Left ventricle myocardium inferior (tissue), 1 donor: ENCODE measurements around the gene RAD18. TPM values are rescaled to one million over a fixed set of nuclear protein-coding genes. Genes with fewer than 3 reads are reported as not detected.

Experiments used
- DNase-seq: peaks from one replicate; pipeline ENCODE4 v3.0.0-alpha.2; 2020
- H3K27ac ChIP-seq: fragments of 200-600 bp; replicated peaks from 2 replicates; pipeline ENCODE4 v1.8.0; 2021
- H3K27me3 ChIP-seq: fragments of 200-600 bp; 2 replicates; pipeline ENCODE4 v1.8.0; 2021; ENCODE audit warnings: low read depth
- H3K36me3 ChIP-seq: fragments of 200-600 bp; 2 replicates; pipeline ENCODE4 v1.8.0; 2021
- H3K4me1 ChIP-seq: fragments of 200-600 bp; 2 replicates; pipeline ENCODE4 v1.8.0; 2021
- H3K4me3 ChIP-seq: fragments of 200-600 bp; 2 replicates; pipeline ENCODE4 v1.8.0; 2021; ENCODE audit warnings: mild to moderate bottlenecking, moderate library complexity
- H3K9me3 ChIP-seq: fragments of 200-600 bp; replicated peaks from 2 replicates; pipeline ENCODE4 v1.8.0; 2021
- intact Hi-C: fragments of 100-400 bp; cut with micrococcal nuclease; formaldehyde crosslinking; loops from one replicate; pipeline ENCODE4 v1.11.0; 2022
- total RNA-seq: library from RNA; stranded (reverse); fragmentation: NEBNext Ultra II Directional; extraction: Animal tissue kit (Norgen Biotek cat#: 25700); gene quantifications from one replicate; pipeline ENCODE4 v1.2.1, GENCODE V29; 2021
- TF ChIP-seq, protein P1 (sequence below): fragments of 200-600 bp; IDR thresholded peaks from 2 replicates; pipeline ENCODE4 v1.8.0; 2021; ENCODE audit warnings: antibody characterized with exemption, mild to moderate bottlenecking, borderline replicate concordance
- donor health status: DM: no; HTN: yes; CAD: no; lungs with severe emphysema.

RAD18 gene
- total RNA-seq, 1 donor from 2014 or later, result 6.8 TPM

DNA sequence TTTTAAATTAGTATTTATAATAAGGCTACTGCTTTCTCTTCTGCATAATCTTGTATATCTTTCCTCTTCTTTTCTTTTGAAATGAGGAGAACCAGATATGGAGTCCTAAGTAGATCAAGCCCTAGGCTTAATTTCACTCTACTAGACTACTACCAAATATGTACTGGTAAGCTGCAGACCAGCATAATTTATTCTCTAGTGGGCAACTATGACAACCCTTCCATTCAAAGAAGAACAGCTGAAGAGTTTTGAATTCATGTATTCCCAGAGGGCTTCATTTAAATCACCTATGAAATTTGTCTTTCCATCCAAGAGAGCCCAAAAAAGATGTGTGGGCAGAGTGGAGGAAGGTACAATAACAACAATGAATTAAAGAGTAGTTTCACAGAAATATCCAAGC, 10.0 kb downstream of the RAD18 start:
- DNase-seq, result no peak
- Histone ChIP-seq H3K36me3 (no peaks in the 10 kb centered on the region), H3K27ac (no peak overlapping the region), H3K9me3 (no peaks in the 10 kb centered on the region), H3K27me3 (no peaks in the 10 kb centered on the region), H3K4me3 (no peak overlapping the region), H3K4me1 (peaks cover 12% of the 10 kb centered on the region)
- intact Hi-C loops, result no loop called here
- TF ChIP-seq, protein P1, sequence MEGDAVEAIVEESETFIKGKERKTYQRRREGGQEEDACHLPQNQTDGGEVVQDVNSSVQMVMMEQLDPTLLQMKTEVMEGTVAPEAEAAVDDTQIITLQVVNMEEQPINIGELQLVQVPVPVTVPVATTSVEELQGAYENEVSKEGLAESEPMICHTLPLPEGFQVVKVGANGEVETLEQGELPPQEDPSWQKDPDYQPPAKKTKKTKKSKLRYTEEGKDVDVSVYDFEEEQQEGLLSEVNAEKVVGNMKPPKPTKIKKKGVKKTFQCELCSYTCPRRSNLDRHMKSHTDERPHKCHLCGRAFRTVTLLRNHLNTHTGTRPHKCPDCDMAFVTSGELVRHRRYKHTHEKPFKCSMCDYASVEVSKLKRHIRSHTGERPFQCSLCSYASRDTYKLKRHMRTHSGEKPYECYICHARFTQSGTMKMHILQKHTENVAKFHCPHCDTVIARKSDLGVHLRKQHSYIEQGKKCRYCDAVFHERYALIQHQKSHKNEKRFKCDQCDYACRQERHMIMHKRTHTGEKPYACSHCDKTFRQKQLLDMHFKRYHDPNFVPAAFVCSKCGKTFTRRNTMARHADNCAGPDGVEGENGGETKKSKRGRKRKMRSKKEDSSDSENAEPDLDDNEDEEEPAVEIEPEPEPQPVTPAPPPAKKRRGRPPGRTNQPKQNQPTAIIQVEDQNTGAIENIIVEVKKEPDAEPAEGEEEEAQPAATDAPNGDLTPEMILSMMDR, result no peak

DNA sequence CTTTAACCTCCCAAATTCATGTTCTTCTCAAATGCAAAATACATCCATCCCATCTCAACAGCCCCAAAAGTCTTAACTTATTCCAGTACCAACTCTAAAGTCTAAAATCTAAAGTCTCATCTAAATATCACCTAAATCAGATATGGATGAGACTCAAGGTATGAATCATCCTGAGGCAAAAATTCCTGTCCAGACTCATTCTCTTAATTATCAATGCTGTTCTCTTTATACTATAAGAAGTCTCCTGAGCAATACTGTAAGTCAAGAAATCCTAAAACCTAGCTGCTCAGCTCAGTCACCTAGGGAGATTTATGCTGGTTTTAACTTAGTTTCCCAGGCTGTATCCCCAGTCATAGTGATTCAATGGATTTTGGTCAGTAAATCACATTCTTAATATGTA, 11.1 kb downstream of the RAD18 start:
- intact Hi-C loops, result no loop called here
- Histone ChIP-seq H3K4me3 (no peak overlapping the region), H3K4me1 (peaks cover 12% of the 10 kb centered on the region), H3K9me3 (no peaks in the 10 kb centered on the region), H3K27ac (no peak overlapping the region), H3K36me3 (no peaks in the 10 kb centered on the region), H3K27me3 (no peaks in the 10 kb centered on the region)
- DNase-seq, result no peak
- TF ChIP-seq, protein P1, result no peak

DNA sequence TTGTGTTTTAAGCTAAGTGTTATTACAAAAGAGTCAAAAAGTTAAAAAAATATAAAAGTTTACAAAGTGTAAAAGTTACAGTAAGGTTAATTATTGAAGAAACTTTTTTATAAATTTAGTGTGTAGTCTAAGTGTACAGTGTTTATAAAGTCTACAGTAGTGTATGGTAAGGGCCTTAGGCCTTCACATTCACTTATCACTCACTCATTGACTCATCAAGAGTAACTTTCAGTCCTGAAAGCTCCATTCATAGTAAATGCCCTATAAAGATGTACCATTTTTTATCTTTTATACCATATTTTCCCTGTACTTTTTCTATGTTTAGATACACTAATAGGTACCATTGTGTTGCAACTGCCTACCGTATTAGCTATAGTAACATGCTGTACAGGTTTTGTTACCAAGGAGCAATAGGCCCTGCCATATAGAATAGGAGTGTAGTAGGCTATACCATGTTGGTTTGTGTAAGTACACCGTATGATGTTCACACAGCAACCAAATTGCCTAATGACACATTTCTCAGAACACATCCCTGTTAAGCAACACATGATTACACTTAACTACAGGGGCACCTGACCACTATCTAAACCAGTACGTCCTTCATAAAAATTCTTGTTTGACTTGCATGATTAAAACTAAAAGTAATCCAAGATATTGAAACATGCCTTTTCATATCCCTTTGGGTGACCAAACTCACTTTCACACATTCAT, 17.2 kb downstream of the RAD18 start:
- no peaks in the 10 kb centered on the region for H3K27me3 ChIP-seq
- H3K4me3 ChIP-seq, result no peak overlapping the region
- TF ChIP-seq, protein P1, result no peak
- intact Hi-C loops, result no loop called here
- no peak overlapping the region for H3K27ac ChIP-seq
- DNase-seq, result no peak
- H3K4me1 ChIP-seq, result no peaks in the 10 kb centered on the region
- peaks cover 18% of the 10 kb centered on the region for H3K9me3 ChIP-seq
- peaks cover 27% of the 10 kb centered on the region for H3K36me3 ChIP-seq

DNA sequence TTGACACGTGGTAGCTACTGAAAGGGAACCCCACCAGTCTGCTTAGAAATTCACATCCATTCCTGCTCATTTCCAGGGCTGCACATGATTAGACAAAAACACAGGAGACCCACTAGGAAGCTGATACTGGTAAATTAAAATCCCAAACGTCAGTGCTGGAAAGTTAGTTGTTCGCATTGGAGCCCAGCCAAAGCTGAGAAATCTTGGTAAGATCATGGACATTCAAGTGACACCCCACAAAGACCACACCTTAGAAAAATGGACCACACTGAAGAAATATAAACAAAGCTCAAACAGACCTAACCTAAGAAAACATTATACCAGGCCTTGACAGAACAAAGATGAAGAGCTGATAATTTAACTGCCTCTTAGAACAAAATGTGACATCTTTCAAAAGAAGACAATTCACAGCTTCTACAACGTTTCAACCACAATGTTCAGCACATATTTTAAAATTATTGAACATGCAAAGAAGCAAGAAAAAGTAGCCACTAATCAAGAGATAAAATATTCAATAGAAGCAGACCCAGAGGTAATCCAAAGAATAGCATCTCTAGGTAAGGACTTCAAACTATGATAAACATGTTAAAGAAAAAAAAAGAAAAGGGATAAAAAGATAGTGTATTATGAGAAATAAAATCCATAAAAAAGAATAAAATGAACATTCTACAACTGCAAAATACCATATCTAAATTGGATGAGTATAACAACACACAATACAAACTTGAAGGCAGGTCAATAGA, 20.4 kb downstream of the RAD18 start:
- no peak for DNase-seq
- Histone ChIP-seq H3K4me3 (no peak overlapping the region), H3K36me3 (peaks cover 35% of the 10 kb centered on the region), H3K27me3 (no peaks in the 10 kb centered on the region), H3K27ac (no peak overlapping the region), H3K4me1 (peaks cover under 1% of the 10 kb centered on the region), H3K9me3 (peaks cover 18% of the 10 kb centered on the region)
- TF ChIP-seq, protein P1, result no peak
- intact Hi-C loops, result no loop called here

DNA sequence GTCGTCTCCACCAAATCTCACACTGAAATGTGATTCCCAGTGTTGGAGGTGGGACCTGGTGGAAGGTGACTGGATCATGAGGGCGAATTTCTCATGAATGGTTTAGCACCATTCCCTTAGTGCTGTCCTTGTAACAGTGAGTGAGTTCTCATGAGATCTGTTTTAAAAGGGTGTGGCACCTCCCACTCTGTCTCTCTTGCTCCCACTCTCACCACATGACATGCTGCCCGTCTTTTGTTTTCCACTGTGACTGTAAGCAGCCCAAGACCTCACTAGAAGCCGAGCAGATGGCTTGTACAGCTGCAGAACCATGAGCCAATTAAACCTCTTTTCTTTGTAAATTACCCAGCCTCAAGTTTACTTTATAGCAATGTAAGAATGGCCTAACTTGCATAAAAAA, 21.2 kb downstream of the RAD18 start:
- H3K9me3 ChIP-seq, result peaks cover 18% of the 10 kb centered on the region
- intact Hi-C loops, result no loop called here
- DNase-seq, result no peak
- H3K4me3 ChIP-seq, result no peak overlapping the region
- H3K27ac ChIP-seq, result no peak overlapping the region
- peaks cover 8% of the 10 kb centered on the region for H3K4me1 ChIP-seq
- no peaks in the 10 kb centered on the region for H3K27me3 ChIP-seq
- H3K36me3 ChIP-seq, result peaks cover 35% of the 10 kb centered on the region
- TF ChIP-seq, protein P1, result no peak
